MG63 (cell line): Measurements from ENCODE around the gene PIK3R3. TPM values are rescaled to one million over a fixed set of nuclear protein-coding genes. Genes with fewer than 3 reads are reported as not detected.
A peak's percentile ranks its signal among the peaks of the same experiment; 100 is the strongest.
"Not testable (repeated sequence)": the region's sequence is repeated elsewhere in the genome, so short reads cannot be mapped to it uniquely, and the experiment has no call there.

Experiments
- DNase-seq: peaks from one replicate; pipeline ENCODE4 v3.0.0-alpha.2; 2020
- H3K27me3 ChIP-seq: fragments of 250-450 bp; sonication (Bioruptor Pico); 2 replicates; pipeline ENCODE4 v1.5.1; 2020; ENCODE audit warnings: mild to moderate bottlenecking, moderate library complexity
- H3K36me3 ChIP-seq: fragments of 250-450 bp; sonication (Bioruptor Pico); 2 replicates; pipeline ENCODE4 v1.5.1; 2020; ENCODE audit warnings: mild to moderate bottlenecking, moderate library complexity
- H3K4me3 ChIP-seq: fragments of 250-450 bp; sonication (Bioruptor Pico); 2 replicates; pipeline ENCODE4 v1.5.1; 2020; ENCODE audit warnings: mild to moderate bottlenecking, moderate library complexity
- H3K9me3 ChIP-seq: fragments of 250-450 bp; sonication (Bioruptor Pico); 2 replicates; pipeline ENCODE4 v1.5.1; 2020; ENCODE audit warnings: mild to moderate bottlenecking, moderate library complexity
- total RNA-seq: library from RNA; depleted of rRNA; stranded (reverse); fragments of >200 nt; shearing (Covaris generic); gene quantifications from 2 replicates; pipeline ENCODE4 v1.2.3, GENCODE V29; 2014; ENCODE audit warnings: low replicate concordance

The PIK3R3 gene
- total RNA-seq, 1 experiment from 2014 or later: 2.5 TPM

GRCh38 chr1:46096269-46097148 lies 35.9 kb downstream of the PIK3R3 start:
- H3K4me3 ChIP-seq: no peak overlapping the region
- DNase-seq: no peak
- H3K9me3 ChIP-seq: peaks cover 2% of the 10 kb centered on the region; the same call in 1 of the 2 replicates
- H3K36me3 ChIP-seq: no peaks in the 10 kb centered on the region
- no peaks in the 10 kb centered on the region for H3K27me3 ChIP-seq

DNA sequence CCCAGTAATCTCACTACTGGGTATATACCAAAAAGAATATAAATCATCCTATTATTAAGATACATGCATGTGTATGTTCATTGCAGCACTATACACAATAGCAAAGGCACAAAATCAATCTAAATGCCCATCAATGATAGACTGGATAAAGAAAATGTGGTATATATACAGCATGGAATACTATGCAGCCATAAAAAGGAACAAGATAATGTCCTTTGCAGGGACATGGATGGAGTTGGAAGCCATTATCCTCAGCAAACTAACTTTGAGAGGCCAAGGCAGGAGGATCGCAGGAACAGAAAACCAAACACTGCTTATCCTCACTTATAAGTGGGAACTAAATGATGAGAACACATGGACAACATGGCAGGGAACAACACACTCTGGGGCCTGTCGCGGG lies 37.3 kb downstream of the PIK3R3 start:
- H3K27me3 ChIP-seq, DNase-seq, H3K36me3 ChIP-seq, H3K9me3 ChIP-seq, H3K4me3 ChIP-seq: not testable (repeated sequence)

- Histone ChIP-seq H3K9me3 (peaks cover under 1% of the 10 kb centered on the region; the same call in 1 of the 2 replicates), H3K27me3 (no peaks in the 10 kb centered on the region), H3K4me3 (no peak overlapping the region), H3K36me3 (no peaks in the 10 kb centered on the region)
- DNase-seq: no peak
Measured at GRCh38 chr1:46094471-46095005, 37.9 kb downstream of the PIK3R3 start.

DNA sequence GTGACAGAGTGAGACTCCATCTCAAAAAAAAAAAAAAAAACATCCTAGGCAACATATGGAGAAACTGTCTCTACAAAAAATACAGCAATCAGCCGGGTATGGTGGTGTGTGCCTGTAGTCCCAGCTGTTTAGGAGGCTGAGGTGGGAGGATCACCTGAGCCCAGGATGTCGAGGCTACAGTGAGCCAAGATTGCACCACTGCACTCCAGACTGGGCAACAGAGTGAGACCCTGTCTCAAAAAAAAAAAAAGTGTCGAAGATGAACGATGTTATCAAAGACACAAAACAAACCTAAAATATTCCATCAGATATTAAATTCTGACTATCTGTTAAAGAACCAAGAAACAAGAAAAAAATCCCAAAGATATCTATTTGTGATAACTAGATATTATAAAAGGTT lies 38.6 kb downstream of the PIK3R3 start:
- H3K27me3 ChIP-seq, H3K9me3 ChIP-seq, DNase-seq, H3K4me3 ChIP-seq, H3K36me3 ChIP-seq: not testable (repeated sequence)

GRCh38 chr1:46087891-46088290 lies 44.5 kb downstream of the PIK3R3 start:
- Histone ChIP-seq H3K9me3 (peaks cover 2% of the 10 kb centered on the region; the same call in 1 of the 2 replicates), H3K36me3 (no peaks in the 10 kb centered on the region), H3K4me3 (no peak overlapping the region), H3K27me3 (no peaks in the 10 kb centered on the region)
- no peak for DNase-seq

- H3K27me3 ChIP-seq: no peaks in the 10 kb centered on the region
- DNase-seq: no peak
- peaks cover 2% of the 10 kb centered on the region; the same call in 1 of the 2 replicates for H3K9me3 ChIP-seq
- no peak overlapping the region for H3K4me3 ChIP-seq
- no peaks in the 10 kb centered on the region for H3K36me3 ChIP-seq
Measured at GRCh38 chr1:46086576-46086975, 45.9 kb downstream of the PIK3R3 start.

DNA sequence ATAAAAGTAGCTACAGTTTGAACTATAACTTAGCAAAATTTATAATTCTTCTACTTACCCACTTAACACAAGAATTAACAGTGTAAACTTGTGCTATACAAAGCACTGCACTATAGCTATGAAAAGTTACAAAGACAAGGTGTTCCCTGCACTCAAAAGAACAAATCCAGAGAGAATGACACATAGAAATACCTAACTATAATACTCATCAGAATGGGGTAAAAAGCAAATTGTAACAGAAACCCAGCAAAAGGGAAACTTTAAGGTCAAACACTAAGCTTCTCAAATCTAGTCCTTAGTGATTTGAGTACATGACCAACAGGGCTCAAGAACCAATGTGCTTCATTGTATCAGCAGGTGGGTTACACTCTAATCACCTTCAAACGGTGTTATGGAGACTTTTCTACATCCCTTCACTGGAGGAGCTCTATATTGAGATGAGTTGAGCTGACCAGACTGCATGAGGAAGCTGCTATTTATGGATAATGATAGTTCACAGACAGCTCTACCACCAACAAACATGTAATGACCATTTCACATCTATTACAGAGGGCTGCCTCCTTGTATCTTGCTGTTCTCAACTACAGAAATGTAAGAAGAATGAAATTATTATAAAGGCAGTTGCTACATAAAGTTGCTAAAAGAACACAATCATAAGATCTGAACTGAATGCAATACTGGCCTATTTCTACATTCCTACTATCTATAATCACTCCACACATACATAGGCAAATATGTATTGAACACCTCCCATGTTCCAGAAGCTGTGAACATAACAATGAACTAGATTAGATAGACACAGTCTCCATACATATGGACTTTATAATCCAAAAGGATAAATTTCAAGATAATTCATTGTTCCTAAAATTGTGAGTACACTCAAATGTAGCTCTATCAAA lies 47.6 kb downstream of the PIK3R3 start:
- Histone ChIP-seq H3K36me3 (no peaks in the 10 kb centered on the region), H3K27me3 (no peaks in the 10 kb centered on the region), H3K9me3 (peaks cover 2% of the 10 kb centered on the region; the same call in 1 of the 2 replicates), H3K4me3 (no peak overlapping the region)
- no peak for DNase-seq

DNA sequence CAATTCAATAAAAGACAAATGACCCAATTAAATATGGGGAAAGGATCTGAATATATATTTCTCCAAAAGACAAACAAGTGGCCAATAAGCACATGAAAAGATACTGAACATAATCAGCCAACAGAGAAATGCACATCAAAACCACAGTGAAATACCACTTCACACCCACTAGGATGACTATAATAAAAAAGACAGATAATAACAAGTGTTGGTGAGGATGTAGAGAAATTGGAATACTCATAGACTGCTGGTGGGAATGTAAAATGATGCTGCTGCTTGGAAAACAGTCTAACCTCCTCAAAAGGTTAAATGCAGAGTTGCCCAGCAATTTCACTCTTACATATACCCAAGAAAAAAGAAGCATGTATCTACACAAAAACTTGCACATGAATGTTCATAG lies 48.9 kb downstream of the PIK3R3 start:
- no peaks in the 10 kb centered on the region for H3K36me3 ChIP-seq
- DNase-seq: no peak
- H3K9me3 ChIP-seq: peaks cover 2% of the 10 kb centered on the region; the same call in 1 of the 2 replicates
- no peak overlapping the region for H3K4me3 ChIP-seq
- no peaks in the 10 kb centered on the region for H3K27me3 ChIP-seq

DNA sequence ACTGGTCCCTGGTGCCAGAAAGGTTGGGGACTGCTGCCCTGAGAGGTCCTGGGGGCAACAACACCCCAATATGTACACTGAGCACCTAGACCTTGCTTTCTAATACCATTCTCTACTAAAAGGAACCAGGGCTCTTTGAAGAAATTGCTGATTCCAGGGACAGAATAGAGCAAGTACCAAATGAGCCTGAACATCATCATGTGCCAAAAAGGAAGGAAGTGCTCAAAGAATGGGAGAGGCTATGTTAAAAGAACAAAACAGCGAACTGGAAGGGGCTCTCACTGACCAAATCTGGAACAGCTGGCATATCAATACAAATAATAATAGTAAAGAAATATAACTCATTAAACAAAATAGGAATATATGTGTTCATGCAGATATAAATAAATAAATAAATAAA lies 50.8 kb downstream of the PIK3R3 start:
- H3K36me3 ChIP-seq: no peaks in the 10 kb centered on the region
- no peak for DNase-seq
- H3K9me3 ChIP-seq: peaks cover 2% of the 10 kb centered on the region; the same call in 1 of the 2 replicates
- no peak overlapping the region for H3K4me3 ChIP-seq
- no peaks in the 10 kb centered on the region for H3K27me3 ChIP-seq

DNA sequence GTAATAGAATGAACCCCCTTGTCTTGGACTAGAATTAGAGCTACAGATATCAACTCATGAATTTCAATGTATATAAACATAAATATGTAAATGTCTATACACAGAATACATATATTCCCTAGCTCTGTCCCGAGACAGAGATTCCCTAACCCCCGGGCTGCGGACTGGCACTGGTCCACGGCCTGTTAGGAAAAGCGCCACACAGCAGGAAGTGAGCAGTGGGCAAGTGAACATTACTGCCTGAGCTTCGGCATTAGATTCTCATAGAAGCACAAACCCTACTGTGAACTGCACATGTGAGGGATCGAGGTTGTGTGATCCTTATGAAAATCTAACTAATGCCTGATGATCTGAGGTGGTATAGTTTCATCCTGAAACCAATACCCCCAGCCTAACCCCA lies 51.2 kb downstream of the PIK3R3 start:
- Histone ChIP-seq H3K9me3 (peaks cover 2% of the 10 kb centered on the region; the same call in 1 of the 2 replicates), H3K36me3 (no peaks in the 10 kb centered on the region), H3K27me3 (no peaks in the 10 kb centered on the region), H3K4me3 (no peak overlapping the region)
- DNase-seq: peak; percentile 34

DNA sequence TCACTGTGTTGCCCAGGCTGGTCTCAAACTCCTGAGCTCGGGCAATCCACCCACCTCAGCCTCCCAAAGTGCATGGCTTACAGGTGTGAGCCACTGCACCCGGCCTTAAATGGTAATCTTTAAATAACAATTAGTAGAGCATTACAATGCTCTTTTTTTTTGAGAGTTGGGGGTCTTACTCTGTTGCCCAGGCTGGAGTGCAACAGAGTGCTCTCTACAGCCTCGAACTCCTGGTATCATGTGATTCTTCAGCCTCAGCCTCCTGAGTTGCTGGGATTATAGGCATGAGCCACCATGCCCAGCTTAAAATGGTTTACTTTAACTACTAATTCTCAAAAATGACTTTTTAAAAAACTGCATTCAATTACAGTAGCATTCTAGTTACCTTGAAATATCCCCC lies 52.2 kb downstream of the PIK3R3 start:
- no peak overlapping the region for H3K4me3 ChIP-seq
- H3K27me3 ChIP-seq: no peaks in the 10 kb centered on the region
- no peak for DNase-seq
- peaks cover 2% of the 10 kb centered on the region; the same call in 1 of the 2 replicates for H3K9me3 ChIP-seq
- H3K36me3 ChIP-seq: no peaks in the 10 kb centered on the region

- Histone ChIP-seq H3K4me3 (no peak overlapping the region), H3K27me3 (no peaks in the 10 kb centered on the region), H3K9me3 (no peaks in the 10 kb centered on the region)
Measured at GRCh38 chr1:46077644-46078043, 54.8 kb downstream of the PIK3R3 start.

GRCh38 chr1:46076343-46076742 lies 56.1 kb downstream of the PIK3R3 start:
- no peaks in the 10 kb centered on the region for H3K36me3 ChIP-seq
- no peak for DNase-seq
- H3K9me3 ChIP-seq: no peaks in the 10 kb centered on the region
- no peaks in the 10 kb centered on the region for H3K27me3 ChIP-seq
- no peak overlapping the region for H3K4me3 ChIP-seq

More at GRCh38 chr1:46077644-46078043, 54.8 kb downstream of the PIK3R3 start:
- no peak for DNase-seq
- H3K36me3 ChIP-seq: no peaks in the 10 kb centered on the region

- no peaks in the 10 kb centered on the region for H3K36me3 ChIP-seq
- no peak for DNase-seq
- H3K9me3 ChIP-seq: no peaks in the 10 kb centered on the region
- H3K4me3 ChIP-seq: no peak overlapping the region
- no peaks in the 10 kb centered on the region for H3K27me3 ChIP-seq
Measured at GRCh38 chr1:46072975-46073374, 59.5 kb downstream of the PIK3R3 start.

GRCh38 chr1:46070164-46070814 lies 62.1 kb downstream of the PIK3R3 start:
- no peaks in the 10 kb centered on the region for H3K9me3 ChIP-seq
- H3K27me3 ChIP-seq: no peaks in the 10 kb centered on the region
- no peaks in the 10 kb centered on the region for H3K36me3 ChIP-seq
- H3K4me3 ChIP-seq: no peak overlapping the region
- no peak for DNase-seq

- H3K27me3 ChIP-seq: no peaks in the 10 kb centered on the region
- H3K9me3 ChIP-seq: no peaks in the 10 kb centered on the region
- no peak overlapping the region for H3K4me3 ChIP-seq
- H3K36me3 ChIP-seq: no peaks in the 10 kb centered on the region
- DNase-seq: no peak
Measured at GRCh38 chr1:46068525-46068924, 63.9 kb downstream of the PIK3R3 start.
